Testis (tissue), 3 donors: ENCODE measurements around the gene PRAME. TPM values are rescaled to one million over a fixed set of nuclear protein-coding genes. Genes with fewer than 3 reads are reported as not detected.

Experiments used
- DNase-seq: peaks from one replicate; pipeline ENCODE4 v3.0.0-alpha.2; 2019
- H3K27ac ChIP-seq, 2 donors: fragments of 200-600 bp; sonication (generic); one replicate each; pipeline ENCODE4 v1.5.1; 2019
- H3K27me3 ChIP-seq: fragments of 200-600 bp; sonication (generic); one replicate; pipeline ENCODE4 v1.5.1; 2019
- H3K36me3 ChIP-seq: fragments of 200-600 bp; sonication (generic); one replicate; pipeline ENCODE4 v1.5.1; 2017; ENCODE audit warnings: low read depth; ENCODE audit errors: missing control alignments
- H3K4me1 ChIP-seq: fragments of 200-600 bp; sonication (generic); one replicate; pipeline ENCODE4 v1.5.1; 2019
- H3K4me3 ChIP-seq, 2 donors: fragments of 200-600 bp; sonication (generic); one replicate each; pipeline ENCODE4 v1.5.1; 2017 to 2019
- H3K9me3 ChIP-seq: fragments of 200-600 bp; sonication (generic); one replicate; pipeline ENCODE4 v1.5.1; 2017
- POLR2A ChIP-seq: fragments of 450-650 bp; IDR thresholded peaks from one replicate; pipeline ENCODE4 v1.6.1; 2017; ENCODE audit warnings: antibody characterized with exemption, mild to moderate bottlenecking, moderate library complexity
- WGBS, 2 donors: methylation state at CpG; one replicate each; pipeline ENCODE4 v1.1.5; 2018; 5-methylcytosine and 5-hydroxymethylcytosine counted together
- intact Hi-C: fragments of 100-400 bp; cut with DNase I; formaldehyde crosslinking; loops from one replicate; pipeline ENCODE4 v1.15.1; 2023; ENCODE audit warnings: low total_unique reads
- polyA plus RNA-seq: library from polyadenylated mRNA; stranded (reverse); fragments of 350-450 nt; fragmentation: Illumina TruSeq; extraction: RNeasy Lipid Tissue Mini Kit (QIAGEN cat#74804); gene quantifications from one replicate; pipeline ENCODE4 v1.2.3, GENCODE V29; 2014; ENCODE audit warnings: low read depth, low replicate concordance; ENCODE audit not compliant: insufficient read depth
- total RNA-seq, 2 donors: library from RNA; depleted of rRNA; stranded (reverse); fragments of >200 nt; gene quantifications; one replicate each; pipeline ENCODE4 v1.2.3, GENCODE V29; 2016
- TF ChIP-seq, protein P1 (sequence below), 3 experiments: fragments of 450-650 bp in 2 of 3; fragments of 200-600 bp in 1 of 3; sonication (generic) in 1 of 3; IDR thresholded peaks; one replicate each; pipeline ENCODE4 v1.5.1; 2016 to 2019; ENCODE audit warnings: antibody characterized with exemption in 3 of 3, mild to moderate bottlenecking in 2 of 3, moderate library complexity in 1 of 3

The PRAME gene
- total and polyA plus RNA-seq, 3 donors from 2014 or later, result 137 to 233 (median 197) TPM

GRCh38 chr22:22547226-22547625 lies 11.8 kb downstream of the PRAME start:
- WGBS, 2 donors, result 85 to 89% methylated on average over 3 of the region's 3 CpGs
- no peaks in the 10 kb centered on the region for H3K9me3 ChIP-seq
- intact Hi-C loops, result no loop called here
- H3K27ac ChIP-seq, result no peak overlapping the region
- no peaks in the 10 kb centered on the region for H3K27me3 ChIP-seq
- no peak overlapping the region for H3K4me3 ChIP-seq
- no peaks in the 10 kb centered on the region for H3K4me1 ChIP-seq
- no peak for TF ChIP-seq POLR2A
- TF ChIP-seq, protein P1, sequence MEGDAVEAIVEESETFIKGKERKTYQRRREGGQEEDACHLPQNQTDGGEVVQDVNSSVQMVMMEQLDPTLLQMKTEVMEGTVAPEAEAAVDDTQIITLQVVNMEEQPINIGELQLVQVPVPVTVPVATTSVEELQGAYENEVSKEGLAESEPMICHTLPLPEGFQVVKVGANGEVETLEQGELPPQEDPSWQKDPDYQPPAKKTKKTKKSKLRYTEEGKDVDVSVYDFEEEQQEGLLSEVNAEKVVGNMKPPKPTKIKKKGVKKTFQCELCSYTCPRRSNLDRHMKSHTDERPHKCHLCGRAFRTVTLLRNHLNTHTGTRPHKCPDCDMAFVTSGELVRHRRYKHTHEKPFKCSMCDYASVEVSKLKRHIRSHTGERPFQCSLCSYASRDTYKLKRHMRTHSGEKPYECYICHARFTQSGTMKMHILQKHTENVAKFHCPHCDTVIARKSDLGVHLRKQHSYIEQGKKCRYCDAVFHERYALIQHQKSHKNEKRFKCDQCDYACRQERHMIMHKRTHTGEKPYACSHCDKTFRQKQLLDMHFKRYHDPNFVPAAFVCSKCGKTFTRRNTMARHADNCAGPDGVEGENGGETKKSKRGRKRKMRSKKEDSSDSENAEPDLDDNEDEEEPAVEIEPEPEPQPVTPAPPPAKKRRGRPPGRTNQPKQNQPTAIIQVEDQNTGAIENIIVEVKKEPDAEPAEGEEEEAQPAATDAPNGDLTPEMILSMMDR (IDR thresholded peaks at IDR 0.05), result no peak
- no peaks in the 10 kb centered on the region for H3K36me3 ChIP-seq
- DNase-seq, result no peak

DNA sequence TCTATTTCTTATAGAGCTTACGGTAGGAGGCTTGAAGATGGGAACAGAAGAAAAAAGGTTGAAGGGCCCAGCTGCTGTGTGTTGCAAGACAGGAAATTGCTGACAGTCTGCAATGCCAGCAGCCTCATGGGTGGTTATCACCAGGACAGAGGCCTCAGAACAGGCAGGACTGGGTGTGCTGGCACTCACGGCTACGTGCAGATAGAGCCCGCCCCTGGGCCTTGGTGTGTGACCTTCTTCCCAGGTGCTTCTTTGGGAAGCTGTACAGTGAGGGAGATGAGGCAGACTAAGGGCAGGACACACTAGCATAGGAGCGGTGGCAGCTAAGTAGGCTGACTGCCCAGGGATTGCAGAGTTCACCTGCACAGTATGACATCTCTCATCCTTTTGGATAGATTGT lies 12.6 kb downstream of the PRAME start:
- no peaks in the 10 kb centered on the region for H3K27me3 ChIP-seq
- intact Hi-C loops, result no loop called here
- no peak overlapping the region for H3K27ac ChIP-seq
- no peaks in the 10 kb centered on the region for H3K4me1 ChIP-seq
- H3K9me3 ChIP-seq, result no peaks in the 10 kb centered on the region
- TF ChIP-seq, protein P1 (IDR thresholded peaks at IDR 0.05), result no peak
- TF ChIP-seq POLR2A, result no peak
- 61 to 66% methylated on average over 2 to 5 of the region's 5 CpGs for whole genome bisulfite sequencing, 2 donors
- H3K4me3 ChIP-seq, result no peak overlapping the region
- DNase-seq, result no peak
- no peaks in the 10 kb centered on the region for H3K36me3 ChIP-seq

- intact Hi-C loops, result no loop called here
- TF ChIP-seq, protein P1 (IDR thresholded peaks at IDR 0.05), result no peak
- TF ChIP-seq POLR2A, result no peak
These were observed 14.0 kb downstream of the PRAME start for GRCh38 chr22:22545084-22545483.

DNA sequence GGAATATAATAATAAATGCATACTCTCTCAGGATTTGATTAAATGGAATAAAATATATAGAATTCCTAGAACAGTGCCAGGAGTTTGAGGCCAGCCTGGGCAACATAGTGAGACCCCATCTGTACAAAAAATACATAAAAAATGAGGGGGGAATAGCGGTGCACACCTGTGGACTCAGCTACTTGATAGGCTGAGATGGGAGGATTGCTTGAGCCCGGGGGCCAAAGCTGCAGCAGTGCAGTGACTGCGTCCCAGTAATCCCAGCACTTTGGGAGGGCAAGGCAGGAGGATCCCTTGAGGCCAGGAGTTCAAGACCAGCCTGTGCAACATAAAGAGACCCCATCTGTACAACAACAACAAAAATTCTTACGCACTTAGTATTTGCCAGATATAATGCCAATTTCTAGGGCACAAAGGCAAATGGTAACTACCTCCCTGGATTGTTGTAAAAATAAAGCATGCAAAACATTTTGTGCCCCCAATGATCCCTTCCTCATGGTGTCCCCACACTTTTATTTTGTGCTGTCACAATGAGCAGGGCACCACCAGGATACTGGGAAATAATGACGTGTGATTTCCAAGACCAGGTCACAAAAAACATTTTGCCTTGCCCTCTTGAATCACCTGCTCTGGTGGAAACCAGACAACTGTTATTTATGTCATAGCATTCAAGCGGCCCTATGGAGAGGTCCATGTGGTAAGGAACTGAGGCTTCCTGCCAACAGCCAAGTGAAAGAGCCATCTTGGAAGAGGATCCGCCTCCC lies 20.7 kb downstream of the PRAME start:
- Histone ChIP-seq H3K27me3 (no peaks in the 10 kb centered on the region), H3K36me3 (no peaks in the 10 kb centered on the region), H3K27ac (no peak overlapping the region), H3K4me3 (no peak overlapping the region), H3K9me3 (no peaks in the 10 kb centered on the region), H3K4me1 (no peaks in the 10 kb centered on the region)
- no peak for DNase-seq
- intact Hi-C loops, result no loop called here
- WGBS, 2 donors, result 82 to 87% methylated on average over 7 of the region's 7 CpGs
- TF ChIP-seq, protein P1 (IDR thresholded peaks at IDR 0.05), result no peak
- no peak for TF ChIP-seq POLR2A

More at GRCh38 chr22:22545084-22545483, 14.0 kb downstream of the PRAME start:
- Histone ChIP-seq H3K27me3 (no peaks in the 10 kb centered on the region), H3K4me1 (no peaks in the 10 kb centered on the region), H3K9me3 (no peaks in the 10 kb centered on the region), H3K4me3 (no peak overlapping the region), H3K36me3 (no peaks in the 10 kb centered on the region), H3K27ac (no peak overlapping the region)
- DNase-seq, result no peak
- 87 to 97% methylated on average over 2 of the region's 2 CpGs for WGBS, 2 donors

- intact Hi-C loops, result no loop called here
- TF ChIP-seq, protein P1 (IDR thresholded peaks at IDR 0.05), result no peak
- TF ChIP-seq POLR2A, result no peak
- H3K36me3 ChIP-seq, result no peaks in the 10 kb centered on the region
- H3K27ac ChIP-seq, result no peak overlapping the region
- H3K27me3 ChIP-seq, result no peaks in the 10 kb centered on the region
- H3K4me3 ChIP-seq, result no peak overlapping the region
- WGBS, 2 donors, result 58 to 63% methylated on average over 1 of the region's 1 CpG
- no peak for DNase-seq
- no peaks in the 10 kb centered on the region for H3K4me1 ChIP-seq
- no peaks in the 10 kb centered on the region for H3K9me3 ChIP-seq
These were observed 22.1 kb downstream of the PRAME start for GRCh38 chr22:22536916-22537315.
